ENCODE measurements around the gene SEBOX. TPM values are rescaled to one million over a fixed set of nuclear protein-coding genes. Genes with fewer than 3 reads are reported as not detected.

Gene SEBOX
- total and polyA plus RNA-seq, 2 experiments from 2014 or later: 0.44 TPM; not detected in 1

DNA sequence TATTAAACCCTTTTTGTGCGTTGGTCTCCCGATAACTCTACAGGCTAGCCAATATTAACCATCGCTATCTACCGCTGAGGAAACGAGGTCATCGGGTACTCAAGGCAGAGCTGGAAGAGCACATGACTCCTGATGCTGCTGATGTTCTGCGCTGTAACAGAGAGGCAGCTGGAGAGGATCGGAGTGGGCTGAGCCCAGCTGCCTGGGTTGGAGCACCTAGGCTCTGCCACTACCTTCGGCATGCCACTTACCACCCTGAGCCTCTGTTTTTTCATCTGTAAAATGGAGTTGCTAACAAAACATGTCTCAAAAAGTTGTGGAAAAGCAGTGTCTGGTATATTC is 41.4 kb upstream of the SEBOX start:
- no peaks in the 10 kb centered on the region for H3K9me3 ChIP-seq (ENCODE audit: low read depth)
- DNase-seq (ENCODE audit: low read depth in 1 of 2, low spot score in 1 of 2): no peak
- peak overlapping the region; percentile 46 for H3K4me3 ChIP-seq
- no peak overlapping the region for H3K27ac ChIP-seq
- H3K36me3 ChIP-seq: no peaks in the 10 kb centered on the region
- TF ChIP-seq, protein P1, sequence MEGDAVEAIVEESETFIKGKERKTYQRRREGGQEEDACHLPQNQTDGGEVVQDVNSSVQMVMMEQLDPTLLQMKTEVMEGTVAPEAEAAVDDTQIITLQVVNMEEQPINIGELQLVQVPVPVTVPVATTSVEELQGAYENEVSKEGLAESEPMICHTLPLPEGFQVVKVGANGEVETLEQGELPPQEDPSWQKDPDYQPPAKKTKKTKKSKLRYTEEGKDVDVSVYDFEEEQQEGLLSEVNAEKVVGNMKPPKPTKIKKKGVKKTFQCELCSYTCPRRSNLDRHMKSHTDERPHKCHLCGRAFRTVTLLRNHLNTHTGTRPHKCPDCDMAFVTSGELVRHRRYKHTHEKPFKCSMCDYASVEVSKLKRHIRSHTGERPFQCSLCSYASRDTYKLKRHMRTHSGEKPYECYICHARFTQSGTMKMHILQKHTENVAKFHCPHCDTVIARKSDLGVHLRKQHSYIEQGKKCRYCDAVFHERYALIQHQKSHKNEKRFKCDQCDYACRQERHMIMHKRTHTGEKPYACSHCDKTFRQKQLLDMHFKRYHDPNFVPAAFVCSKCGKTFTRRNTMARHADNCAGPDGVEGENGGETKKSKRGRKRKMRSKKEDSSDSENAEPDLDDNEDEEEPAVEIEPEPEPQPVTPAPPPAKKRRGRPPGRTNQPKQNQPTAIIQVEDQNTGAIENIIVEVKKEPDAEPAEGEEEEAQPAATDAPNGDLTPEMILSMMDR (IDR thresholded peaks at IDR 0.05; ENCODE audit: low read depth, low read length): no peak
- no peaks in the 10 kb centered on the region for H3K4me1 ChIP-seq (ENCODE audit: low read depth)
- no peaks in the 10 kb centered on the region for H3K27me3 ChIP-seq

DNA sequence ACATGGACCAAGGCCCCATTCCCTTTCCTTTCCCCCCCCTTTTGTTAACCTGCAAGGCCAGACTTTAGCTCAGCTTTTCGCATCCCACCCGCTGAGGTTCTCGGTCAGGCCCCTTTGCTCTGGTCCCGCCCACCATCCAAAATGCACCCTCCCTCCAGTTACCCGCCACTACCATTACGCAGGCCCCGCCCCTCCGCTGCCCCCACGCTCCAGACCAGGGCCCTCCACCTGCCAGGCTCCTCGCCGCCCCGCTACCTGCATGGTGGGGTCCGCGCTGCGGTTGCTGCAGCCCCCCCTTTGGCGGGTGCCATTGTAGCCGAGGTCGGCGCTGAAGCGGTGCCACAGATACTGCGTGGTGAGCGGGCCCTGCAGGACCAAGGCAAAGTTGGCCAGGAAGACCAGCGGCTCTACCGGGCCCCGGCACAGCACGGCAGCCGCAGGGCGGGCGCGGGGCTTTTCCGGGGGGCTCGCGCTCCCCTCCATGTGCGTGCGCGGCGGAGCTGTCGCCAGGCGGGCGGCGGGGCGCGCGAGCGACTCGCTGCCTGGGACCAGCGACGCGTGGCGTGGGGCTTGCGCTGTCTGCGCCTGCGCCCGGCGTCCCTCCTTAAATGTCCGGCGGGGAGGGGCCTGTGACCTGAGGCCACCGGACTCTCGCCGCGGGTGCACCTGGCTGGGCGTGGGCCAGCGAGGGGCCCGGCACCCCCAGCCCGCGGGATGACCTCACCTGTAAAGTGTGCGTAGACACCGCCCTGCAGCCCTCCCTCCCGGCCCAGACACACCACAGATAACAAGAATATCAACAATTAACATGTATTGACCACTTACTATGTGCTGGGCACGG is 40.9 kb upstream of the SEBOX start, which contains the start of gene SLC46A1:
SLC46A1 (minus strand) TSS at position 581 of the 841 bp plus-strand sequence; CDS start at position 483, 98 bp downstream.
- H3K27me3 ChIP-seq: no peaks in the 10 kb centered on the region
- no peaks in the 10 kb centered on the region for H3K9me3 ChIP-seq (ENCODE audit: low read depth)
- no peaks in the 10 kb centered on the region for H3K4me1 ChIP-seq (ENCODE audit: low read depth)
- peak; percentile 37 to 67 for DNase-seq (ENCODE audit: low read depth in 1 of 2, low spot score in 1 of 2)
- H3K4me3 ChIP-seq: peak within 1 kb of the TSS; percentile 46
- H3K36me3 ChIP-seq: no peaks in the 10 kb centered on the region
- TF ChIP-seq, protein P1 (IDR thresholded peaks at IDR 0.05; ENCODE audit: low read depth, low read length): no peak
- H3K27ac ChIP-seq: no peak within 1 kb of the TSS

DNA sequence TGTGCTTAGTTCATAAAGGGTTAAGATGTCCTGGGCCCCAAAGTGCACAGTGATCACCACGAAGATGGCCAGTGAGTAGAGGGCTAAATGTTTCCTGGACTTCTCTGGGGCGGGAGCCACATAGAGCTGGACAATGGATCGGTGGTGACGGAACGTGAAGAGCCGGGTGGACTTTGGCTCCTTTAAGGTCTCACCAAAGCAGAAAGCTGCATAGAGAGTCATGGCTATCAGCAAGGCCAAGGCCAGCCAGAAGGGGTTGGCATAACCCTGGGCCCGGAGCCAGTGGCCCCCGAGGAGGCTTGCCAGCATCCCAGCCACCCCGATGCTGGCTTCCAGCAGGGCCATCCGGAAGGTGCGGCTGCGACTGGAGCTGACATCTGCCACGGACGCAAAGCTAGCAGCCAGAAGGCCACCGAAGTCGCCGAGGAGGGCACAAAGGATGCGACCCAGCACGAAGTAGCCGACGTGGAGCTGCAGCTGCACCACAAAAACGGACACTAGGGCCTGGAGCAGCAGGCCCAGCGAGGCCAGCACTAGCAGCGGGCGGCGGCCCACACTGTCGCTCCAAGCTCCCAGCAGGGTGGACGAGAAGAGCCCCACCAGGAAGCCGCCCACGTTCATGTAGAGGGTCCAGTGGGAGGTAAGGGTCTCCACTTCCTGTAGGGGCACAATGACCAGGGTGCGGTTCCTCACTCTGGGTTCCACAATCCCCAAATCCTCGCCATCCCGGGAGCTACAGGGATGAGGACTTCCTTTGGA is 40.0 kb upstream of the SEBOX start:
- no peaks in the 10 kb centered on the region for H3K27me3 ChIP-seq
- no peak overlapping the region for H3K27ac ChIP-seq
- no peaks in the 10 kb centered on the region for H3K4me1 ChIP-seq (ENCODE audit: low read depth)
- no peak for DNase-seq (ENCODE audit: low read depth in 1 of 2, low spot score in 1 of 2)
- peak overlapping the region; percentile 46 for H3K4me3 ChIP-seq
- TF ChIP-seq, protein P1 (IDR thresholded peaks at IDR 0.05; ENCODE audit: low read depth, low read length): no peak
- H3K36me3 ChIP-seq: no peaks in the 10 kb centered on the region
- H3K9me3 ChIP-seq (ENCODE audit: low read depth): no peaks in the 10 kb centered on the region

DNA sequence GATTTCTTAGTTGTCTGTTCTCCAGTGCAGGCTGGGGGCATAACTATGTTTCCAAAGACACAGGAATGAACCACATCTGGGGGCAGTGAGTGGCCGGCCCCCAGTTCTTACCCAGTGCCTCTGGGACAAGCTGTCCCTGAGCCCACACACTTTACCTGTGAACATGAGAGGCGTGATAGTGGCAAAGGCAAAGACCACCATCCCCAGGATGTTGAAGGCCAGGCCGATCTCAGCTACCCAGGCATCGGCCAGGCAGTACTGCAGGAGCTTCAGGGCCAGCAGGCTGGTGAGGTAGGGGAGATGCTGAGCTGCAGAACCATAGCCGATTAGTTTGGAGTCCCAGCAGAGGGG is 39.4 kb upstream of the SEBOX start:
- Histone ChIP-seq H3K9me3 (ENCODE audit: low read depth) (no peaks in the 10 kb centered on the region), H3K27ac (no peak overlapping the region), H3K27me3 (no peaks in the 10 kb centered on the region), H3K4me3 (no peak overlapping the region), H3K4me1 (ENCODE audit: low read depth) (no peaks in the 10 kb centered on the region), H3K36me3 (no peaks in the 10 kb centered on the region)
- DNase-seq (ENCODE audit: low read depth in 1 of 2, low spot score in 1 of 2): no peak
- TF ChIP-seq, protein P1 (IDR thresholded peaks at IDR 0.05; ENCODE audit: low read depth, low read length): no peak

DNA sequence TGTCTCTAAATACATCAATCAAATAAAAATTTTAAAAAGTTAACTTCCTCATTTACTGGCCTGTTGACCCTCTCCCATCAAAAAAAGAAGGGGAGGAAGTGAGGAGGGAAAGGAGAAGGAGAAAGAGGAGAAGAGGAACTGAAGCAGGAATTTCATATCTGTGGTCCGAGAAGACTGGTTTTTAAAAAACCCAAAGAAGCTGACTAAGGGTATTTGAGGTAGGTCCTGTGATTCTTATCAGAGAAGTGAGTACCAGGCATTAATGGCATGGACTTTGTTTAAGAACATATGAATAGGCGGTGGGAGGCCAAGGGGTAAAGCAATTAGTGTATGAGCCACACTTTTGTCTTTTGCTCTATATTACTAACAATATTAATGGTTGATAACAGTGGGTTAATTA is 39.0 kb upstream of the SEBOX start:
- no peaks in the 10 kb centered on the region for H3K4me1 ChIP-seq (ENCODE audit: low read depth)
- no peaks in the 10 kb centered on the region for H3K9me3 ChIP-seq (ENCODE audit: low read depth)
- no peak overlapping the region for H3K4me3 ChIP-seq
- DNase-seq (ENCODE audit: low read depth in 1 of 2, low spot score in 1 of 2): no peak
- no peak overlapping the region for H3K27ac ChIP-seq
- no peaks in the 10 kb centered on the region for H3K36me3 ChIP-seq
- TF ChIP-seq, protein P1 (IDR thresholded peaks at IDR 0.05; ENCODE audit: low read depth, low read length): no peak
- H3K27me3 ChIP-seq: no peaks in the 10 kb centered on the region
